ENCODE data around the gene ZNF20. TPM values are rescaled to one million over a fixed set of nuclear protein-coding genes. Genes with fewer than 3 reads are reported as not detected.

The ZNF20 gene
- total RNA-seq, 1 experiment from 2014 or later = 8.6 TPM

GRCh38 chr19:12113121-12113520 is 27.0 kb downstream of the ZNF20 start:
- no peaks in the 10 kb centered on the region for H3K79me2 ChIP-seq (ENCODE audit: low read depth)
- no peak overlapping the region for H3K27ac ChIP-seq
- H3K27me3 ChIP-seq (ENCODE audit: insufficient read depth, low read depth) = peaks cover 35% of the 10 kb centered on the region
- intact Hi-C loops (cut with micrococcal nuclease; ENCODE audit: unreplicated experiment) = no loop called here
- no peak overlapping the region for H2AFZ ChIP-seq
- BruUV-seq (replicated peaks) = no TSS peak
- H3K9me3 ChIP-seq (ENCODE audit: insufficient read depth, low read depth) = no peaks in the 10 kb centered on the region
- TF ChIP-seq EZH2 (IDR thresholded peaks at IDR 0.05; ENCODE audit: low read depth) (no peak), CTCF (conservative IDR thresholded peaks at IDR 0.05) (no peak)
- CTCF ChIA-PET = no interaction called here
- no peaks in the 10 kb centered on the region for H4K20me1 ChIP-seq (ENCODE audit: insufficient read depth)
- H3K4me1 ChIP-seq (replicated peaks; ENCODE audit: insufficient read depth) = no peaks in the 10 kb centered on the region
- DNase-seq = no peak
- H3K4me3 ChIP-seq = no peak overlapping the region
- H3K36me3 ChIP-seq (ENCODE audit: low read depth) = no peaks in the 10 kb centered on the region
- no peaks in the 10 kb centered on the region for H3K9me2 ChIP-seq (ENCODE audit: insufficient read depth)
- POLR2A ChIA-PET (ENCODE audit: unreplicated experiment) = no interaction called here
- no peak overlapping the region for H3K4me2 ChIP-seq
- H3F3A ChIP-seq (ENCODE audit: insufficient read depth, low read depth) = no peaks in the 10 kb centered on the region

- no peak overlapping the region for H3K27ac ChIP-seq
- no peaks in the 10 kb centered on the region for H3F3A ChIP-seq (ENCODE audit: insufficient read depth, low read depth)
- DNase-seq = no peak
- H3K4me3 ChIP-seq = no peak overlapping the region
- no peaks in the 10 kb centered on the region for H3K9me3 ChIP-seq (ENCODE audit: insufficient read depth, low read depth)
- no peaks in the 10 kb centered on the region for H3K4me1 ChIP-seq (replicated peaks; ENCODE audit: insufficient read depth)
- H3K4me2 ChIP-seq = no peak overlapping the region
- no peaks in the 10 kb centered on the region for H4K20me1 ChIP-seq (ENCODE audit: insufficient read depth)
- no peaks in the 10 kb centered on the region for H3K9me2 ChIP-seq (ENCODE audit: insufficient read depth)
- H3K27me3 ChIP-seq (ENCODE audit: insufficient read depth, low read depth) = peaks cover 35% of the 10 kb centered on the region
- H3K79me2 ChIP-seq (ENCODE audit: low read depth) = no peaks in the 10 kb centered on the region
- TF ChIP-seq CTCF (conservative IDR thresholded peaks at IDR 0.05) (no peak), EZH2 (IDR thresholded peaks at IDR 0.05; ENCODE audit: low read depth) (no peak)
- intact Hi-C loops (cut with micrococcal nuclease; ENCODE audit: unreplicated experiment) = no loop called here
- H3K36me3 ChIP-seq (ENCODE audit: low read depth) = no peaks in the 10 kb centered on the region
- no TSS peak for BruUV-seq (replicated peaks)
- no peak overlapping the region for H2AFZ ChIP-seq
- ChIA-PET POLR2A (ENCODE audit: unreplicated experiment) (no interaction called here), CTCF (no interaction called here)
Measured at GRCh38 chr19:12112701-12113100, 27.4 kb downstream of the ZNF20 start.

DNA sequence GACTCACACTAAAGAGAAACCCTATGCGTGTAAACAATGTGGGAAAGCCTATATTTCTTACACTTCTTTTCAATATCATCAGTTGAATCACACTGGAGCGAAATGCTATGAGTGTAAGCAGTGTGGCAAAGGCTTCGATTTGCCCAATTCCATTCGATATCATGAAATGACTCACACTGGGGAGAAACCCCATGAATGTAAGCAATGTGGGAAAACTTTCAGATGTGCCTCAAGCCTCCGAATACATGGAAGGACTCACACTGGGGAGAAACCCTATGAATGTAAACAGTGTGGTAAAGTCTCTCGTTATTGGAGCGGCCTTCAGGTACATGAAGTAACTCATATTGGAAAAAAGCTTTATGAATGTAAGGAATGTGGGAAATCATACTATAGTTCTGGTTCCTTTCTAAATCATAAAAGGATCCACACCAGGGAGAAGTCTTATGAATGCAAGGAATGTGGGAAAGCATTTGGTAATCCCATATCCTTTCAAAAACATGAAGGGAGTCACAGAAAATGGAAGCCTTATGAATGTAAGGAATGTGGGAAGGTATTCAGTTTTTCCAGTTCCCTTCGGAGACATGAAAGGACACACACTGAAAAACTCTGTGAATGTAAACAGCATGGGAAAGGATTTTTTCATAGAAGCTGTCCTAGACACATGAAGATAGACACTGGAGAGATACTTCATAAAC is 28.1 kb downstream of the ZNF20 start:
- Histone ChIP-seq H3K4me3 (no peak overlapping the region), H3K9me2 (ENCODE audit: insufficient read depth) (no peaks in the 10 kb centered on the region), H3K27ac (no peak overlapping the region), H3K36me3 (ENCODE audit: low read depth) (no peaks in the 10 kb centered on the region), H3F3A (ENCODE audit: insufficient read depth, low read depth) (no peaks in the 10 kb centered on the region), H3K27me3 (ENCODE audit: insufficient read depth, low read depth) (peaks cover 34% of the 10 kb centered on the region), H4K20me1 (ENCODE audit: insufficient read depth) (no peaks in the 10 kb centered on the region), H3K79me2 (ENCODE audit: low read depth) (no peaks in the 10 kb centered on the region), H3K4me1 (replicated peaks; ENCODE audit: insufficient read depth) (no peaks in the 10 kb centered on the region), H3K4me2 (no peak overlapping the region), H2AFZ (no peak overlapping the region), H3K9me3 (ENCODE audit: insufficient read depth, low read depth) (no peaks in the 10 kb centered on the region)
- no peak for DNase-seq
- ChIA-PET CTCF (no interaction called here), POLR2A (ENCODE audit: unreplicated experiment) (no interaction called here)
- TF ChIP-seq EZH2 (IDR thresholded peaks at IDR 0.05; ENCODE audit: low read depth) (no peak), CTCF (conservative IDR thresholded peaks at IDR 0.05) (no peak)
- intact Hi-C loops (cut with micrococcal nuclease; ENCODE audit: unreplicated experiment) = no loop called here
- BruUV-seq (replicated peaks) = no TSS peak

Data from PC-9 (cell line).